Kidney (tissue), 14 donors: ENCODE results near the gene F5. TPM values are rescaled to one million over a fixed set of nuclear protein-coding genes. Genes with fewer than 3 reads are reported as not detected.
A peak's percentile ranks its signal among the peaks of the same experiment; 100 is the strongest.

Source experiments
- DNase-seq, 5 donors: peaks; one replicate each; pipeline ENCODE4 v3.0.0-alpha.2; 2013 to 2020
- FAIRE-seq: peaks from 2 replicates; lab custom pipeline; 2012; peaks lifted over from hg19 to GRCh38; lab: Jason Lieb, UNC
- H3K27ac ChIP-seq, 2 donors: one replicate each; pipeline ENCODE4 v1.7.0; 2013; ENCODE audit warnings: low read depth in 2 of 2, low read length in 2 of 2, inconsistent platforms in 1 of 2
- H3K27me3 ChIP-seq: one replicate; pipeline ENCODE4 v1.7.1; 2013; ENCODE audit warnings: low read length, inconsistent platforms; ENCODE audit not compliant: control insufficient read depth, insufficient read depth
- H3K36me3 ChIP-seq, 3 donors: one replicate each; pipeline versions ENCODE4 v1.7.0 to v1.7.1; 2013; ENCODE audit warnings: low read length in 3 of 3, control low read depth in 1 of 3, inconsistent platforms in 1 of 3; ENCODE audit not compliant: insufficient read depth in 3 of 3, control insufficient read depth in 2 of 3
- H3K4me1 ChIP-seq, 3 donors: one replicate each; pipeline versions ENCODE4 v1.7.0 to v1.7.1; 2013; ENCODE audit warnings: low read length in 3 of 3, inconsistent platforms in 1 of 3, low read depth in 1 of 3; ENCODE audit not compliant: control insufficient read depth in 2 of 3, insufficient read depth in 2 of 3
- H3K4me3 ChIP-seq, 3 donors: one replicate each; pipeline versions ENCODE4 v1.7.0 to v1.8.1; 2013; ENCODE audit warnings: low read length in 3 of 3, control low read depth in 1 of 3, inconsistent platforms in 1 of 3
- H3K9ac ChIP-seq, 3 donors: one replicate each; pipeline versions ENCODE4 v1.7.0 to v1.7.1; 2013; ENCODE audit warnings: low read length in 3 of 3, control low read depth in 1 of 3, inconsistent platforms in 1 of 3
- H3K9me3 ChIP-seq, 3 donors: one replicate each; pipeline versions ENCODE4 v1.7.0 to v1.7.1; 2013; ENCODE audit warnings: low read length in 3 of 3, control low read depth in 1 of 3, inconsistent platforms in 1 of 3; ENCODE audit not compliant: control insufficient read depth in 2 of 3, insufficient read depth in 1 of 3
- intact Hi-C: fragments of 100-400 bp; cut with DNase I; formaldehyde crosslinking; loops from one replicate; pipeline ENCODE4 v1.11.1; 2022
- polyA plus RNA-seq: library from polyadenylated mRNA; stranded (reverse); fragments of 350-450 nt; fragmentation: Illumina TruSeq; extraction: RNeasy Lipid Tissue Mini Kit (QIAGEN cat#74804); gene quantifications from one replicate; pipeline ENCODE4 v1.2.3, GENCODE V29; 2014; ENCODE audit warnings: low read depth, low replicate concordance; ENCODE audit not compliant: insufficient read depth
- total RNA-seq: library from RNA; stranded (reverse); fragmentation: NEBNext Ultra II Directional; extraction: Animal tissue kit (Norgen Biotek cat#: 25700); gene quantifications from one replicate; pipeline ENCODE4 v1.2.1, GENCODE V29; 2021
- TF ChIP-seq, protein P1 (sequence below): IDR thresholded peaks from 3 replicates; pipeline ENCODE4 v1.5.1; 2012; ENCODE audit warnings: mild to moderate bottlenecking, moderate library complexity, borderline replicate concordance; ENCODE audit not compliant: insufficient read depth; ENCODE audit errors: extremely low read depth
- donor health status: control.
- donor health status: control.
- donor health status: control.
- donor health status: control.
- donor health status: control.
- donor health status: DM: yes; HTN: yes; CAD: no.
- donor health status: Normal renal cell carcinoma (clear cell type).

The F5 gene
- total and polyA plus RNA-seq, 2 donors from 2014 or later, result 3.8 to 5.1 TPM

DNA sequence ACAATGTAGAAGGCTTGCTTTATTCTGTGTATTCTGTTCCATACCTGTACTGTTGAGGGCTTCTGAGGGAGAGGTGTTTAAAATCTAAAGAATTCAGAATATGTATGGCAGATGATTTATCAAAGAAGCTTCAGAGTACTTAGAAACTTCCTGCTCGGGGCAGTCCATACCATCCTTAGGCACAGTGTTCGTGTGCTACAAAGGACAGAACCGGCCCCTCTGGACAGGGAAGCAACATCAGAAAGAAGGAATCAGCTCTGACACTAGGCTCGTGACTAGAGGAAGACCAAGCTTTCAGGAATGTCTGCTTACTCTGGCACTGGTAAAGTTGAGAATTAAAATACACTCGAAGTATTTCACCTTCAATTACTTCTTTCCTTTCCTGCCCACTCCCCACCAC is 29.5 kb upstream of the F5 start:
- no peaks in the 10 kb centered on the region for H3K9me3 ChIP-seq
- intact Hi-C loops, result no loop called here
- H3K9ac ChIP-seq, result no peak overlapping the region
- no peak for FAIRE-seq
- no peak overlapping the region for H3K27ac ChIP-seq
- no peak overlapping the region for H3K4me3 ChIP-seq
- no peak for DNase-seq
- H3K27me3 ChIP-seq, result no peaks in the 10 kb centered on the region
- H3K4me1 ChIP-seq, result no peaks in the 10 kb centered on the region
- no peaks in the 10 kb centered on the region for H3K36me3 ChIP-seq
- TF ChIP-seq, protein P1, sequence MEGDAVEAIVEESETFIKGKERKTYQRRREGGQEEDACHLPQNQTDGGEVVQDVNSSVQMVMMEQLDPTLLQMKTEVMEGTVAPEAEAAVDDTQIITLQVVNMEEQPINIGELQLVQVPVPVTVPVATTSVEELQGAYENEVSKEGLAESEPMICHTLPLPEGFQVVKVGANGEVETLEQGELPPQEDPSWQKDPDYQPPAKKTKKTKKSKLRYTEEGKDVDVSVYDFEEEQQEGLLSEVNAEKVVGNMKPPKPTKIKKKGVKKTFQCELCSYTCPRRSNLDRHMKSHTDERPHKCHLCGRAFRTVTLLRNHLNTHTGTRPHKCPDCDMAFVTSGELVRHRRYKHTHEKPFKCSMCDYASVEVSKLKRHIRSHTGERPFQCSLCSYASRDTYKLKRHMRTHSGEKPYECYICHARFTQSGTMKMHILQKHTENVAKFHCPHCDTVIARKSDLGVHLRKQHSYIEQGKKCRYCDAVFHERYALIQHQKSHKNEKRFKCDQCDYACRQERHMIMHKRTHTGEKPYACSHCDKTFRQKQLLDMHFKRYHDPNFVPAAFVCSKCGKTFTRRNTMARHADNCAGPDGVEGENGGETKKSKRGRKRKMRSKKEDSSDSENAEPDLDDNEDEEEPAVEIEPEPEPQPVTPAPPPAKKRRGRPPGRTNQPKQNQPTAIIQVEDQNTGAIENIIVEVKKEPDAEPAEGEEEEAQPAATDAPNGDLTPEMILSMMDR, result no peak

DNA sequence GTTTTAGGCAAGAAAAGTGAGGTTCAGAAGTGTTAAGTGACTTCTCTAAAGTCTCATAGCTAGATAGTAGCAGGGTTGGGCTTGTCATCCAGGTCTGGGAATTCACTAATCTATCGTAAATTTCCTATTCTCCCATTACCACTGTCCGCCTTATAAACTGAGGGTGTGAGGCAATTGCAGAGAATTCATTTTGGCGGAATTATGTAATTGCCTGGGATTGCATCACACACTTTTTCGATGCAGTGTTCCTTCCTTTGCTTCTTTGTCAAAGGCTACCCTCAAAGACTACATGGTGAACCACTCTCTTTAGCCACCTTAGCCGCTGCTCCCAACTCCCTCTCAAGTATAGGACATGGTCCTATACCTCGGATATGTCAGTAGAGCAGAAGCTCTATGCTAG is 24.6 kb upstream of the F5 start:
- H3K36me3 ChIP-seq, result no peaks in the 10 kb centered on the region
- intact Hi-C loops, result no loop called here
- TF ChIP-seq, protein P1, result no peak
- no peak overlapping the region for H3K27ac ChIP-seq
- no peak overlapping the region for H3K4me3 ChIP-seq
- FAIRE-seq (no peak), DNase-seq (no peak)
- H3K9me3 ChIP-seq, result no peaks in the 10 kb centered on the region
- no peak overlapping the region for H3K9ac ChIP-seq
- H3K4me1 ChIP-seq, result no peaks in the 10 kb centered on the region
- H3K27me3 ChIP-seq, result no peaks in the 10 kb centered on the region

DNA sequence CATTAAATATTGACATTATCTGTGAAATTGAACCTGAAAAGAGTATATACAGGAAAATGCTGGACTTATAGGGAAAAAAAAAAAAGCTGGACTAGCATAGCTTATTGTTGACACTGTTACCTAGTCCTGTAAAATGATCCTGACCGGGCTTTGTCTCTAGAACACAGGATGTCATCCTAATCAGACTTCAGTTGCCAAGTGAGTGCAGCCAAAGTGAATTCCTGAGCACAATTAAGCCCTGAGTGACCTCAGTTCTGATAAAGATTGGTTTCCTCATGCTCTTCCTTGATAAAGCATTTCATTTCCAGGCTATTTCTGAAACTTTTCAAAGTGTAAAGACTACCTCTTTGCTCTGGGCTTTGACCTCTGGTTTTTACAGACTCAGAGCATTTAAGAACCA is 23.8 kb upstream of the F5 start:
- no peak overlapping the region for H3K9ac ChIP-seq
- no peak overlapping the region for H3K27ac ChIP-seq
- TF ChIP-seq, protein P1, result no peak
- FAIRE-seq (no peak), DNase-seq (peak in 2 of 5 donors; percentile 9 to 47)
- no peaks in the 10 kb centered on the region for H3K27me3 ChIP-seq
- H3K9me3 ChIP-seq, result no peaks in the 10 kb centered on the region
- intact Hi-C loops, result no loop called here
- no peaks in the 10 kb centered on the region for H3K4me1 ChIP-seq
- H3K36me3 ChIP-seq, result no peaks in the 10 kb centered on the region
- no peak overlapping the region for H3K4me3 ChIP-seq

- H3K4me1 ChIP-seq, result no peaks in the 10 kb centered on the region
- no peaks in the 10 kb centered on the region for H3K36me3 ChIP-seq
- H3K4me3 ChIP-seq, result no peak overlapping the region
- TF ChIP-seq, protein P1, result no peak
- DNase-seq (no peak), FAIRE-seq (no peak)
- no peak overlapping the region for H3K9ac ChIP-seq
- H3K27me3 ChIP-seq, result no peaks in the 10 kb centered on the region
- no peak overlapping the region for H3K27ac ChIP-seq
- H3K9me3 ChIP-seq, result no peaks in the 10 kb centered on the region
- intact Hi-C loops, result loop anchor here (10.0 kb wide), 1 partner anchor 87 kb away; no protein-coding TSS in a partner anchor
These were observed 21.9 kb upstream of the F5 start for GRCh38 chr1:169608226-169608625.
